IMR-90 (cell line): ENCODE data around the gene ROBO1. TPM values are rescaled to one million over a fixed set of nuclear protein-coding genes. Genes with fewer than 3 reads are reported as not detected.

Source experiments
- ATAC-seq: fragments of 200-7000 bp; cut with Tn5 transposase; 2 replicates; pipeline ENCODE4 v1.9.1; 2020; ENCODE audit warnings: low read depth, mild to moderate bottlenecking, moderate library complexity
- BruUV-seq: library from RNA; stranded (reverse); fragments of 400-500 nt; replicated peaks from 2 replicates; lab custom pipeline; 2021; lab: Mats Ljungman, UMichigan
- CTCF ChIA-PET: fragments of 300-600 bp; formaldehyde crosslinking; extraction: SDS; loops from one replicate; lab custom pipeline; 2021; ENCODE audit warnings: antibody characterized with exemption; lab: Yijun Ruan, JAX
- POLR2A ChIA-PET: fragments of 300-600 bp; sonication (Branson Sonifier 250); formaldehyde crosslinking; loops from one replicate; lab custom pipeline; 2022; ENCODE audit warnings: antibody characterized with exemption; ENCODE audit not compliant: unreplicated experiment; lab: Charles Lee
- DNase-seq: peaks from one replicate; pipeline ENCODE4 v3.0.0; 2013
- H2AFZ ChIP-seq: replicated peaks from 2 replicates; pipeline ENCODE3; 2013; ENCODE audit warnings: low read length, mild to moderate bottlenecking; ENCODE audit not compliant: poor library complexity
- H2AK5ac ChIP-seq: 2 replicates; pipeline ENCODE4 v1.6.1; 2013; ENCODE audit warnings: low read depth, low read length, inconsistent platforms
- H2AK9ac ChIP-seq: replicated peaks from 2 replicates; pipeline ENCODE3; 2013; ENCODE audit warnings: mild to moderate bottlenecking, low read depth, low read length, moderate library complexity; ENCODE audit not compliant: poor library complexity
- H2BK120ac ChIP-seq: 2 replicates; pipeline ENCODE4 v1.6.1; 2013; ENCODE audit warnings: low read depth, low read length, inconsistent platforms
- H2BK15ac ChIP-seq: 3 replicates; pipeline ENCODE4 v1.6.1; 2013; ENCODE audit warnings: low read depth, low read length, inconsistent platforms
- H2BK20ac ChIP-seq: 2 replicates; pipeline ENCODE4 v1.6.1; 2013; ENCODE audit warnings: low read depth, mild to moderate bottlenecking, inconsistent platforms, low read length, moderate library complexity
- H2BK5ac ChIP-seq: 2 replicates; pipeline ENCODE4 v1.6.1; 2013; ENCODE audit warnings: mild to moderate bottlenecking, low read depth, low read length, inconsistent platforms; ENCODE audit not compliant: poor library complexity, severe bottlenecking
- H3K14ac ChIP-seq: replicated peaks from 2 replicates; pipeline ENCODE4 v1.6.1; 2013; ENCODE audit warnings: low read depth, low read length, inconsistent platforms
- H3K18ac ChIP-seq: 2 replicates; pipeline ENCODE4 v1.6.1; 2013; ENCODE audit warnings: low read depth, low read length, control low read depth
- H3K23ac ChIP-seq: 2 replicates; pipeline ENCODE4 v1.6.1; 2013; ENCODE audit warnings: low read depth, low read length, inconsistent platforms
- H3K27ac ChIP-seq: 2 replicates; pipeline ENCODE4 v1.5.1; 2013; ENCODE audit warnings: mild to moderate bottlenecking, control low read depth, low read length; ENCODE audit not compliant: insufficient read depth
- H3K27me3 ChIP-seq: 2 replicates; pipeline ENCODE4 v1.6.1; 2013; ENCODE audit warnings: low read length; ENCODE audit not compliant: control insufficient read depth, insufficient read depth
- H3K36me3 ChIP-seq: 2 replicates; pipeline ENCODE4 v1.6.1; 2013; ENCODE audit warnings: low read length, mixed read lengths; ENCODE audit not compliant: control insufficient read depth, insufficient read depth
- H3K4ac ChIP-seq: 2 replicates; pipeline ENCODE4 v1.6.1; 2013; ENCODE audit warnings: low read depth, low read length, inconsistent platforms
- H3K4me1 ChIP-seq: 2 replicates; pipeline ENCODE4 v1.6.1; 2013; ENCODE audit warnings: low read length, mixed read lengths; ENCODE audit not compliant: control insufficient read depth, insufficient read depth
- H3K4me2 ChIP-seq: 2 replicates; pipeline ENCODE4 v1.6.1; 2013; ENCODE audit warnings: low read depth, mild to moderate bottlenecking, control low read depth, low read length, moderate library complexity
- H3K4me3 ChIP-seq: 2 replicates; pipeline ENCODE4 v1.5.1; 2013; ENCODE audit warnings: low read depth, mild to moderate bottlenecking, control low read depth, low read length, moderate library complexity; ENCODE audit not compliant: insufficient read depth
- H3K56ac ChIP-seq: 2 replicates; pipeline ENCODE4 v1.6.1; 2013; ENCODE audit warnings: low read length, inconsistent platforms; ENCODE audit not compliant: insufficient read depth; ENCODE audit errors: extremely low read depth
- H3K79me1 ChIP-seq, 2 experiments: 2 replicates each; pipeline ENCODE4 v1.6.1; 2013; ENCODE audit warnings: low read length in 2 of 2, inconsistent platforms in 1 of 2, low read depth in 1 of 2
- H3K9ac ChIP-seq: 2 replicates; pipeline ENCODE4 v1.6.1; 2013; ENCODE audit warnings: low read depth, low read length, control low read depth
- H3K9me1 ChIP-seq: 2 replicates; pipeline ENCODE4 v1.6.1; 2013; ENCODE audit warnings: low read length, inconsistent platforms; ENCODE audit not compliant: insufficient read depth
- H3K9me3 ChIP-seq: 2 replicates; pipeline ENCODE4 v1.6.1; 2013; ENCODE audit warnings: low read length; ENCODE audit not compliant: control insufficient read depth, insufficient read depth
- H4K20me1 ChIP-seq: 2 replicates; pipeline ENCODE4 v1.6.1; 2013; ENCODE audit warnings: low read length, inconsistent platforms; ENCODE audit not compliant: insufficient read depth
- H4K5ac ChIP-seq: 2 replicates; pipeline ENCODE4 v1.6.1; 2013; ENCODE audit warnings: mild to moderate bottlenecking, low read depth, low read length, control low read depth
- H4K8ac ChIP-seq, 2 experiments: 2 replicates each; pipeline ENCODE4 v1.6.1; 2013; ENCODE audit warnings: low read depth in 2 of 2, low read length in 2 of 2, control low read depth in 1 of 2, inconsistent platforms in 1 of 2
- H4K91ac ChIP-seq: 2 replicates; pipeline ENCODE4 v1.6.1; 2013; ENCODE audit warnings: low read depth, low read length, inconsistent platforms; ENCODE audit not compliant: insufficient read depth
- BHLHE40 ChIP-seq: fragments of 150-350 bp; IDR thresholded peaks from 2 replicates; pipeline ENCODE4 v1.6.1; 2016; ENCODE audit warnings: mild to moderate bottlenecking, low read depth, low read length
- CEBPB ChIP-seq: IDR thresholded peaks from 2 replicates; pipeline ENCODE4 v1.6.1; 2012; ENCODE audit warnings: low read depth, low read length, improper control_type of control experiment
- CHD1 ChIP-seq: IDR thresholded peaks from 2 replicates; pipeline ENCODE4 v1.6.1; 2012; ENCODE audit warnings: low read depth, low read length, improper control_type of control experiment
- CTCF ChIP-seq: conservative IDR thresholded peaks from 2 replicates; pipeline ENCODE4 v1.5.1; 2012; ENCODE audit warnings: mild to moderate bottlenecking, low read depth, low read length, improper control_type of control experiment
- FOS ChIP-seq: fragments of 150-350 bp; IDR thresholded peaks from 2 replicates; pipeline ENCODE4 v1.6.1; 2016; ENCODE audit warnings: low read depth, low read length
- MAFK ChIP-seq: IDR thresholded peaks from 2 replicates; pipeline ENCODE4 v1.6.1; 2012; ENCODE audit warnings: low read depth, low read length, improper control_type of control experiment
- MAZ ChIP-seq: IDR thresholded peaks from 2 replicates; pipeline ENCODE4 v1.6.1; 2012; ENCODE audit warnings: low read depth, mild to moderate bottlenecking, low read length, improper control_type of control experiment, moderate library complexity, borderline replicate concordance
- MXI1 ChIP-seq: IDR thresholded peaks from 2 replicates; pipeline ENCODE4 v1.6.1; 2012; ENCODE audit warnings: low read depth, mild to moderate bottlenecking, low read length, moderate library complexity, borderline replicate concordance
- NFE2L2 ChIP-seq: fragments of 150-350 bp; IDR thresholded peaks from 2 replicates; pipeline ENCODE4 v1.6.1; 2016; ENCODE audit warnings: low read depth, mild to moderate bottlenecking, low read length
- RAD21 ChIP-seq: IDR thresholded peaks from 2 replicates; pipeline ENCODE4 v1.6.1; 2012; ENCODE audit warnings: low read length, improper control_type of control experiment
- RFX5 ChIP-seq: IDR thresholded peaks from 2 replicates; pipeline ENCODE4 v1.8.0; 2012; ENCODE audit warnings: low read depth, mild to moderate bottlenecking, low read length, moderate library complexity
- SMC3 ChIP-seq: fragments of 150-350 bp; IDR thresholded peaks from 2 replicates; pipeline ENCODE4 v1.6.1; 2016; ENCODE audit warnings: low read depth, mild to moderate bottlenecking, antibody characterized with exemption, low read length, moderate library complexity
- WGBS, 2 experiments: methylation state at CpG; one replicate each; pipeline versions ENCODE4 v1.1.5 to v1.1.7; 2013; ENCODE audit warnings: missing lambda C conversion rate in 2 of 2; ENCODE audit not compliant: insufficient read length in 1 of 2; ENCODE audit errors: extremely low coverage in 2 of 2; 5-methylcytosine and 5-hydroxymethylcytosine counted together
- dilution Hi-C: fragments of 300-500 bp; cut with HindIII; formaldehyde crosslinking; loops from one replicate; pipeline ENCODE4 v1.14.3; 2018; ENCODE audit warnings: low sequenced_read_pairs; ENCODE audit not compliant: unreplicated experiment
- in situ Hi-C: fragments of 300-500 bp; cut with MboI; formaldehyde crosslinking; loops from 3 replicates; pipeline ENCODE4 v1.14.3; 2019; ENCODE audit warnings: low sequenced_read_pairs, inconsistent platforms, mixed read lengths
- intact Hi-C: fragments of 100-400 bp; cut with micrococcal nuclease; formaldehyde crosslinking; loops from 2 replicates; pipeline ENCODE4 v1.10.0; 2022
- polyA plus RNA-seq, 3 experiments: library from polyadenylated mRNA; depleted of rRNA; stranded (reverse); fragments of >200 nt; gene quantifications; 2 replicates each; pipeline ENCODE4 v1.2.3, GENCODE V29; 2012; ENCODE audit warnings: low replicate concordance in 1 of 3
- total RNA-seq: library from RNA; depleted of rRNA; stranded (reverse); fragments of >200 nt; gene quantifications from 2 replicates; pipeline ENCODE4 v1.2.3, GENCODE V29; 2012
- TF ChIP-seq, protein P1 (sequence below): fragments of 150-350 bp; IDR thresholded peaks from 2 replicates; pipeline ENCODE4 v1.6.1; 2017; ENCODE audit warnings: mild to moderate bottlenecking, antibody characterized with exemption, low read length, low read depth
- TF ChIP-seq, protein P2 (sequence below): fragments of 150-350 bp; IDR thresholded peaks from 2 replicates; pipeline ENCODE4 v1.6.1; 2016; ENCODE audit warnings: low read depth, mild to moderate bottlenecking, low read length, moderate library complexity, borderline replicate concordance

Gene ROBO1
- total and polyA plus RNA-seq, 2 of the 4 experiments (the other 2 are of a cell fraction), result 24.1 to 53.9 TPM

- Histone ChIP-seq H4K8ac (no peak overlapping the region), H2AFZ (no peak overlapping the region), H3K9ac (no peak overlapping the region), H2BK15ac (no peak overlapping the region), H2BK5ac (no peak overlapping the region), H2BK20ac (no peak overlapping the region), H3K18ac (no peak overlapping the region), H3K4me3 (no peak overlapping the region), H4K20me1 (no peaks in the 10 kb centered on the region; the same call in 1 of the 2 replicates), H3K4me1 (no peaks in the 10 kb centered on the region), H2AK5ac (no peak overlapping the region), H2AK9ac (no peak overlapping the region), H3K9me1 (no peaks in the 10 kb centered on the region), H3K56ac (no peak overlapping the region), H3K79me1 (peaks cover 2 to 3% of the 10 kb centered on the region in 2 experiments; a peak in 2 of 4 replicates), H4K5ac (no peak overlapping the region), H3K36me3 (no peaks in the 10 kb centered on the region), H3K27ac (no peak overlapping the region), H3K4ac (no peak overlapping the region), H3K4me2 (no peak overlapping the region), H3K27me3 (no peaks in the 10 kb centered on the region), H3K9me3 (no peaks in the 10 kb centered on the region), H2BK120ac (no peak overlapping the region), H4K91ac (no peak overlapping the region), H3K23ac (no peak overlapping the region), H3K14ac (no peak overlapping the region)
- ChIA-PET CTCF (interaction anchor here (1.1 kb wide), 1 partner anchor 49 kb away, joined by 4 read pairs; no protein-coding TSS in a partner anchor), POLR2A (no interaction called here)
- in situ Hi-C loops, result loop anchor here (25.0 kb wide), 1 partner anchor 324 kb away; no protein-coding TSS in a partner anchor
- no CpG with 5 or more reads among the region's 2 CpGs for WGBS, 2 experiments
- intact Hi-C loops, result no loop called here
- BruUV-seq, result no TSS peak
- dilution Hi-C loops, result no loop called here
- no peak for ATAC-seq
- no peak for DNase-seq
- TF ChIP-seq CTCF, result no peak
- no peak for TF ChIP-seq RFX5
- TF ChIP-seq MAZ, result no peak
- TF ChIP-seq CHD1, result no peak
- TF ChIP-seq MAFK, result no peak
- TF ChIP-seq MXI1, result no peak
- no peak for TF ChIP-seq RAD21
- TF ChIP-seq, protein P1, sequence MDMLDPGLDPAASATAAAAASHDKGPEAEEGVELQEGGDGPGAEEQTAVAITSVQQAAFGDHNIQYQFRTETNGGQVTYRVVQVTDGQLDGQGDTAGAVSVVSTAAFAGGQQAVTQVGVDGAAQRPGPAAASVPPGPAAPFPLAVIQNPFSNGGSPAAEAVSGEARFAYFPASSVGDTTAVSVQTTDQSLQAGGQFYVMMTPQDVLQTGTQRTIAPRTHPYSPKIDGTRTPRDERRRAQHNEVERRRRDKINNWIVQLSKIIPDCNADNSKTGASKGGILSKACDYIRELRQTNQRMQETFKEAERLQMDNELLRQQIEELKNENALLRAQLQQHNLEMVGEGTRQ, result no peak
- TF ChIP-seq SMC3, result no peak
- TF ChIP-seq FOS, result no peak
- TF ChIP-seq BHLHE40, result no peak
- no peak for TF ChIP-seq NFE2L2
- TF ChIP-seq, protein P2, sequence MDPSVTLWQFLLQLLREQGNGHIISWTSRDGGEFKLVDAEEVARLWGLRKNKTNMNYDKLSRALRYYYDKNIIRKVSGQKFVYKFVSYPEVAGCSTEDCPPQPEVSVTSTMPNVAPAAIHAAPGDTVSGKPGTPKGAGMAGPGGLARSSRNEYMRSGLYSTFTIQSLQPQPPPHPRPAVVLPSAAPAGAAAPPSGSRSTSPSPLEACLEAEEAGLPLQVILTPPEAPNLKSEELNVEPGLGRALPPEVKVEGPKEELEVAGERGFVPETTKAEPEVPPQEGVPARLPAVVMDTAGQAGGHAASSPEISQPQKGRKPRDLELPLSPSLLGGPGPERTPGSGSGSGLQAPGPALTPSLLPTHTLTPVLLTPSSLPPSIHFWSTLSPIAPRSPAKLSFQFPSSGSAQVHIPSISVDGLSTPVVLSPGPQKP, result no peak
- TF ChIP-seq CEBPB, result no peak
These were observed 781.8 kb downstream of the ROBO1 start for GRCh38 chr3:78985981-78986380.
